Measurements from ENCODE around the gene CHD3.

CHD3 gene

GRCh38 chr17:7881276-7882054 lies 7.1 kb upstream of the CHD3 start:
- no peaks in the 10 kb centered on the region for H4K20me1 ChIP-seq (ENCODE audit: insufficient read depth, low read length, poor library complexity, severe bottlenecking)
- H3K9me3 ChIP-seq (ENCODE audit: insufficient read depth, low read depth, low read length) = no peaks in the 10 kb centered on the region
- no peaks in the 10 kb centered on the region for H3K27me3 ChIP-seq (ENCODE audit: insufficient read depth, low read length, poor library complexity, severe bottlenecking)
- peaks cover 62% of the 10 kb centered on the region for H3K4me1 ChIP-seq (ENCODE audit: insufficient read depth, low read length, poor library complexity, severe bottlenecking)
- H3K4me3 ChIP-seq (ENCODE audit: low read length, poor library complexity, severe bottlenecking) = peak overlapping the region; percentile 74
- H3K9ac ChIP-seq (ENCODE audit: low read depth, low read length, poor library complexity, severe bottlenecking) = peak overlapping the region; percentile 86
- H3K9me2 ChIP-seq (replicated peaks; ENCODE audit: low read depth, low read length) = no peaks in the 10 kb centered on the region
- H3K36me3 ChIP-seq (ENCODE audit: insufficient read depth, low read length) = no peaks in the 10 kb centered on the region
- no peak overlapping the region for H2AFZ ChIP-seq (ENCODE audit: low read length)
- peaks cover 65% of the 10 kb centered on the region for H3K79me2 ChIP-seq (ENCODE audit: insufficient read depth, low read length)
- TF ChIP-seq CTCF (conservative IDR thresholded peaks at IDR 0.05; ENCODE audit: low read length) = no peak
- no peak for TF ChIP-seq EZH2phosphoT487 (IDR thresholded peaks at IDR 0.05; ENCODE audit: borderline replicate concordance)
- H3K4me2 ChIP-seq (ENCODE audit: low read depth, low read length, poor library complexity, severe bottlenecking) = peak overlapping the region; percentile 92
- H3F3A ChIP-seq (ENCODE audit: low read depth) = peaks cover 15% of the 10 kb centered on the region

GRCh38 chr17:7882068-7882467 lies 6.5 kb upstream of the CHD3 start:
- H3K4me2 ChIP-seq (ENCODE audit: low read depth, low read length, poor library complexity, severe bottlenecking) = peak overlapping the region; percentile 92
- no peak overlapping the region for H2AFZ ChIP-seq (ENCODE audit: low read length)
- TF ChIP-seq CTCF (conservative IDR thresholded peaks at IDR 0.05; ENCODE audit: low read length) (no peak), EZH2phosphoT487 (IDR thresholded peaks at IDR 0.05; ENCODE audit: borderline replicate concordance) (no peak)
- peaks cover 21% of the 10 kb centered on the region for H3F3A ChIP-seq (ENCODE audit: low read depth)
- no peaks in the 10 kb centered on the region for H3K36me3 ChIP-seq (ENCODE audit: insufficient read depth, low read length)
- H4K20me1 ChIP-seq (ENCODE audit: insufficient read depth, low read length, poor library complexity, severe bottlenecking) = no peaks in the 10 kb centered on the region
- H3K27me3 ChIP-seq (ENCODE audit: insufficient read depth, low read length, poor library complexity, severe bottlenecking) = no peaks in the 10 kb centered on the region
- H3K4me3 ChIP-seq (ENCODE audit: low read length, poor library complexity, severe bottlenecking) = peak overlapping the region; percentile 74
- no peaks in the 10 kb centered on the region for H3K9me2 ChIP-seq (replicated peaks; ENCODE audit: low read depth, low read length)
- H3K79me2 ChIP-seq (ENCODE audit: insufficient read depth, low read length) = peaks cover 71% of the 10 kb centered on the region
- peak overlapping the region; percentile 86 for H3K9ac ChIP-seq (ENCODE audit: low read depth, low read length, poor library complexity, severe bottlenecking)
- peaks cover 60% of the 10 kb centered on the region for H3K4me1 ChIP-seq (ENCODE audit: insufficient read depth, low read length, poor library complexity, severe bottlenecking)
- no peaks in the 10 kb centered on the region for H3K9me3 ChIP-seq (ENCODE audit: insufficient read depth, low read depth, low read length)

GRCh38 chr17:7882629-7883028 lies 6.0 kb upstream of the CHD3 start:
- H3K4me2 ChIP-seq (ENCODE audit: low read depth, low read length, poor library complexity, severe bottlenecking) = peak overlapping the region; percentile 92
- H3K4me3 ChIP-seq (ENCODE audit: low read length, poor library complexity, severe bottlenecking) = peak overlapping the region; percentile 74
- TF ChIP-seq CTCF (conservative IDR thresholded peaks at IDR 0.05; ENCODE audit: low read length) (no peak), EZH2phosphoT487 (IDR thresholded peaks at IDR 0.05; ENCODE audit: borderline replicate concordance) (no peak)
- peaks cover 56% of the 10 kb centered on the region for H3K4me1 ChIP-seq (ENCODE audit: insufficient read depth, low read length, poor library complexity, severe bottlenecking)
- H3K9me2 ChIP-seq (replicated peaks; ENCODE audit: low read depth, low read length) = no peaks in the 10 kb centered on the region
- peaks cover 68% of the 10 kb centered on the region for H3K79me2 ChIP-seq (ENCODE audit: insufficient read depth, low read length)
- peaks cover 22% of the 10 kb centered on the region for H3F3A ChIP-seq (ENCODE audit: low read depth)
- H3K36me3 ChIP-seq (ENCODE audit: insufficient read depth, low read length) = no peaks in the 10 kb centered on the region
- H3K27me3 ChIP-seq (ENCODE audit: insufficient read depth, low read length, poor library complexity, severe bottlenecking) = no peaks in the 10 kb centered on the region
- H3K9me3 ChIP-seq (ENCODE audit: insufficient read depth, low read depth, low read length) = no peaks in the 10 kb centered on the region
- H4K20me1 ChIP-seq (ENCODE audit: insufficient read depth, low read length, poor library complexity, severe bottlenecking) = peaks cover under 1% of the 10 kb centered on the region
- no peak overlapping the region for H2AFZ ChIP-seq (ENCODE audit: low read length)
- H3K9ac ChIP-seq (ENCODE audit: low read depth, low read length, poor library complexity, severe bottlenecking) = peak overlapping the region; percentile 86

All from Loucy (cell line).